NCI-H526 treated with DMSO at 0.1 percent for 48 hours (cell line): Measurements from ENCODE around the gene FOXC1.
A peak's percentile ranks its signal among the peaks of the same experiment; 100 is the strongest.

Experiments
- DNase-seq: peaks from one replicate; lab custom pipeline; 2025; lab: John Stamatoyannopoulos, UW

FOXC1 gene

DNA sequence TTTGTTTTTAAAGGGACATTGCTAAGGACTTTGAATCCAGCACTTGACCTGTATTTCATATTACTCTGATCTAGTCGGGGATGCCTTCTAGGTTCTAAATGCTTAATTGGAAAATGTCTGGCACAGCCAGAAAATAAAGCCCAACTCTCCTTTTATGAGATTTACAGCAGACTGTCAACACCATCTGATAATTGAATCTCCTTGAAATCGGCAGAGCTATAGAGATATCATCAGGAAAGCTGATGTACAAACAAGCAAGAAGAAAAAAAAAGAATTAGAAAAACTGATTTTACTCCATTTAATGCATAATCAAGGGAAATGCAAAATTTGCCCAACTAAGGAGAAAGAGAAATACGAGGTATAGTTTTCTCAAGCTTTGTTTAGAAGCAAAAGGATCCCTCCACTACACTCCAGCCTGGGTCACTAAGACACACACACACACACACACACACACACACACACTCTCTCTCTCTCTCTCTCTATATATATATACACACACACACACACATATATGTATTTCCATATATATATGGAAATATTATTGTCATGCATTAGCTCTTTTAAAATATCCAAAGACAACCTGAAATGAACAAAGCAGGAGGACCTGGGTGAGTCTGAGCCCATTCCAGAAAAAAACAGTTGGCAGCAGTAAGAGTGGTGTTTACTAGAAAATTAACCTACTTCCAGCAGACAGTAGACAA, 9.5 kb upstream of the FOXC1 start:
- DNase-seq: no peak

- DNase-seq: peak; percentile 54
Observed at GRCh38 chr6:1600764-1601157, 9.0 kb upstream of the FOXC1 start.

DNA sequence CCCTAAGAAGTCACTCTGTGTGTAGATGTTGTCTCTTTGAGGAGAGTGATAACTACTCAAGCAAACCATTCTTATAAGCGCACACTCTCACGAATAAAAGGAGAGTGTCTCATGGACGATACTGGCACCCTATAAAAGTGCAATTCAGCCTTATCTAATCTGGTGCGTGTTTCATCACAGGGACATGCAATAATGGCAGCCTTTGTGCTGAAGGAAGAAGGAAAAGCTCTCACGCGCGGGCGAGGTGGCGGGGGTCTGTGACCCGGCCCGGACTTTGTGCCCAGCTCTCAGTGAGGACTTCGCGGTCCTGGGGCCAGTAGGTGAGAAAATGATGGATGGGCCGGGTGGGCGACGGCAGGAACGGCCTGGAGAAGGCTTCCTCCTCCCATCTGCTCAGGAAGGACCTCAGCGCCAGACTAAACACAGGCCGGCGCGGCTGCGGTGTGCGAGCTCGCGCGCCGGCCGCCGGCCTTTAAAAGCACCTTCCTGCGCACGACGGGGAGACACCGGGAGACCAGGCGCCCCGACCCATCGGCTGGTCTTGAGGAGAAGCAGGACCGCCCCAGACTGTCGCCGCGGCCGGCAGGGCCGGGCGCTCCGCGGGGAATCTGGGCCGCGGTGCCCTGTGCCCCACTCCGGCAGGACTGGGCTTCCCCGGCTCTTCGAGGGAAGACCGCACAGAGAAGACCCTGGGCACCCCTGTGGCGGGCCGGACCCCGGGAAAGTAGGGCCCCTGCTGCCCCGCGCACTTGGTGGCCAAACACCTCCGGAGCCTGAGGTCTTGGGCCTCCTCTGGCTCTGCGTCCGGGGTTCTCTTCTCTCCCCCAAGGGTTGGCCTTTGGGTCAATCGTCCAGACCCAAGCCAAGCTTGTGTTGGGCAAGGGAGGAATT, 8.3 kb upstream of the FOXC1 start:
- no peak for DNase-seq

GRCh38 chr6:1602049-1602713, 7.5 kb upstream of the FOXC1 start:
- DNase-seq: no peak

GRCh38 chr6:1603708-1604107, 6.0 kb upstream of the FOXC1 start:
- peak; percentile 53 for DNase-seq

DNA sequence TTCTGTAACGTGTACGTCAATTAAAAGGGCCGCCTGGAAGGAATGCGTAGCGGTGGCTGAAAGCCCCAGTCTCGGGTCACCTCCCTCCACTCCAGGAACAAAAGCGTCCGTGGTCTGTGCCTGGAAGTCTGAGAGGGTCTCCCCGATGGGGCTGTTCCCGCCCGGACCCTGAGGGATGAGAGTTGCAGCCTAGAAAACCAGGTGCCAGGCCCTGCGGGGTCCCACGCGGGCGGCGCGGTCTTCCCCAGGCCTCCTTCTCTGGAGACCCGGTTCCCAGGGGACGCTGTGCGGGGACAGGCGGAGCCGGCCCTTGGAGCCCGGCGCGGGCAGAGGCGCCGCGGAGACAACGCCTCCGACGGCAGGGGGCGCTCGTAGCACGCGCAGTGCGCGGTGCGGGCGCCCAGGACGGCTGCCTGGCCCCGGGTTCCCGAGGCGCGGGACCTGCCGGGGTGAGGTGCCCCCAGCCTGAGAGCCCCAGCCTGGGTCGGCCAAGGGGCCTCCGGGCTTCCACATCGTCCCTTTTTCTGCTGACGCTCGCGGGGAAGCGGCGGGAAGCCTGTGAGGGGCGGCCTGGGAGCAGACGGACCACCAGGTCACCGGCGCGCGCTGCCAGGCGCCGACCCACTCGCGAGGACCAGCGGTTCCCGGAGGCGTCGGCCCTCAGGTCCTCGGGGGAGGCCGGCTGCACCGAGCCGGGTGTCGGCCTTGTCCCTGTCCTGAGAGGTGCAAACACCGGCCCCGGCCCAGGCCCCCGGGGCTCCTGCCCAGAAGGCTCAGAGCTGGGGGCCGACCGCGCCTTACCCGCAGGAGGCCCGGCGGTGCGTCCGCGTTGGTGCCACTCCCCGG, 5.3 kb upstream of the FOXC1 start:
- peak; percentile 27 for DNase-seq

GRCh38 chr6:1605004-1605892, 4.5 kb upstream of the FOXC1 start:
- no peak for DNase-seq

DNA sequence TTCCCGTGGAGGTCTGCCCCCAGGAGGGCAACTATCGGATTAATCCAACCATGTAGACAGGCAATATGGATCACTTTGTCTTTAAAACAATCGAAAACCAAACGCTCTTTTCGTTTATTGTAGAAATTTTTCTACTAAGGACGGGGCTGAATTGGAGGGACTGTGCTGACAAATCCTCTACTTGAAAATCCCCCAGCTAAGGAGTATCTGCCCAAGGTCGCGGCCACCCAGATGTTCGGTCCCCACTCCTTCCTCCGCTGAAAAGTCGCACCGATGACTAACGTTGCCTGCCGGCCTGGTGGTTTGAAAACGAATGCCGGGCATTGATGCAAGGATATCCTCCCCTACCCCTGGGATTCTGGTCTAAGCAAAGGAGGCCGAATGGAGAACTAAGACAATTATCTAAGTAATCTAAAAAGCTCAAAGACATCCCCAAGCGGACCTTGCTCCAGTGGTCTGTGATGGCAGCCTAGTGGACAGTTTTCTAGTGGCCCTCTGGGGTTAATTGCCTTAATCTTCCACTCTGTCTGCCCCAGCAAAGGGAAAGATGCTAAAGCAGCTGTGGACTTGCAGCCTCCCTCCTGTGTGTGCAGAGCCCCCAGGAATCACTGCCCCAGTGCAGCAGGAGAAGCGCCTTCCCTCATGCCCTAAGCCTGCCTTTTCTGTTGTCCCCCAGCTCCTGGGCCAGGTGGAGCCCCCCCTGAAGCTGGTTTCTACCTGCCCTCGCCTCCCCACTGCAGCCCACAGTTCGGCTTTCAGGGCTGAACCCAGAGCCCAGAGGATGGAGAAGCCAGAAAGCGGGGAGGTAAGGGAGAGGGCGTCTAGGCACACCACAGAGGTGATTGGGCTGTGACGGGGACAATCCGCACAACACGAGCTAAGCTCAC, 3.6 kb upstream of the FOXC1 start:
- no peak for DNase-seq

DNA sequence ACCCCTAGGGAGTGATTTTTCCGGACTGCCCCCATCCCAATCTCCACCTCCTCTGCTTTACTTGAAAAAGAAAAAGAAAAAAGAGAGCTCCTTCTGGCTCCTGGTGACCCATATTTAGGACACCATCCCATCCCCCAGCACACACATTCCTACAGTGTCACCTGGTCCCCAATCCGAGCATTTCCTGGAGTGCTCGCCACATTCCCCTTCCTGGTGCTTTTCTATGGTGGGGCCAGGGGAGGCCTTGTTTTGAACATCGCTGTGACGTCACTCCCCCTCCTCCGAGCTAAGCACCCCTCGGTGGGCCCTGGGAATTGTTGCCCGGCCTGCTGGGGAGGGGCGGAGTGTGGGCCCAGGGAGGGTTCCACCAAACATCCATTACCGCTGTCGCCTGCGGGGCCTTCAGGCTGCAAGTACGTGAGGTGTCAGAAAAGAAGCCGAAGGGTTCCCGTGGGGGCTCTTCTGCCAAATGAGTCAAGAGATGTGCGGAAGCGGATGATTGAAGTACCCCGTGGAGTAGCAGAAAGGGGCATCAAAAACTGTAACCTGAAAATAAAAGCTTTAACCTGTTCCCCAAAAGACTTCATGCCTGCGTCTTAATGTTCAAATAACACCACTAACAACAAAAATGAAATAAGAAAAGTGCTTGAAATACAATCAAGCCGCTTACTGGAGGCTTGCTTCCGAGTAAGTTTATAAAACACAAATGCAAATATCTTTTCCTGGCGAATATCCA, 2.8 kb upstream of the FOXC1 start:
- DNase-seq: no peak

- DNase-seq: peak; percentile 62
Observed at GRCh38 chr6:1607516-1608221, 2.0 kb upstream of the FOXC1 start.

- no peak for DNase-seq
Observed at GRCh38 chr6:1608222-1609040, 1.3 kb upstream of the FOXC1 start.

DNA sequence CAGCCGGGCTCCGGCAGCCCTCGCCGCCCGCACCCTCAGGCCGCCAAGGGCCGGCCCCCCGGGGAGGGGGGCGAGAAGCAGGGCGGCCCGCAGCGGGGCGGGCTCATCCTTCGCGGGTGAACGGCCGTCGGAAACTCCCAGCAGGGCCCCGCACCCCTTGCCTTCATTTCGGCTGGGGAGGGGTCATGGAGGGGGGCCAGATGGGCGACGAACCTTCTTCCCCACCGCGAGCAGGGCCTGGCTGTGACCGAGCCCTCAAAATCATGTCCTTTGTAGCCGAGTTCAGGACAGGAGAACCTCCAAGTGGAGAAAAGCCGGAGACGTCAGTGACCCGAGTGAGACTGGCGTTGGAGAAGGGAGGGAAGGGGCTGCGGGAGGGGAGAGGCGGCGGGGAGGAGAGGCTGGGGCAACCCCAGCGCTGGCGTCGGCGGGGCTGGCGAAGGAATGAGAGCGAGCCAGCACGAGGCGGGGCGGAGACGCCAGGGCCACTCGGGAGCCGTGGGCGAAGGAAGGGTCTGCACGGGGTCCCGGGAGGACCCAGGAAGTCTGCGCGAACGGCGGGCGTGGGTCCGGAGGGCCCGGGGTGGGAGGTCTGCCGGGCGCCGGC, 571 bp upstream of the FOXC1 start:
- DNase-seq: no peak

GRCh38 chr6:1610497-1611321, 994 bp downstream of the FOXC1 start:
- DNase-seq: peak; percentile 14

DNA sequence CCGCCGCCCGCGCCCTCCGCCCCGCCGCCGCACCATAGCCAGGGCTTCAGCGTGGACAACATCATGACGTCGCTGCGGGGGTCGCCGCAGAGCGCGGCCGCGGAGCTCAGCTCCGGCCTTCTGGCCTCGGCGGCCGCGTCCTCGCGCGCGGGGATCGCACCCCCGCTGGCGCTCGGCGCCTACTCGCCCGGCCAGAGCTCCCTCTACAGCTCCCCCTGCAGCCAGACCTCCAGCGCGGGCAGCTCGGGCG, 1.5 kb downstream of the FOXC1 start:
- no peak for DNase-seq

DNA sequence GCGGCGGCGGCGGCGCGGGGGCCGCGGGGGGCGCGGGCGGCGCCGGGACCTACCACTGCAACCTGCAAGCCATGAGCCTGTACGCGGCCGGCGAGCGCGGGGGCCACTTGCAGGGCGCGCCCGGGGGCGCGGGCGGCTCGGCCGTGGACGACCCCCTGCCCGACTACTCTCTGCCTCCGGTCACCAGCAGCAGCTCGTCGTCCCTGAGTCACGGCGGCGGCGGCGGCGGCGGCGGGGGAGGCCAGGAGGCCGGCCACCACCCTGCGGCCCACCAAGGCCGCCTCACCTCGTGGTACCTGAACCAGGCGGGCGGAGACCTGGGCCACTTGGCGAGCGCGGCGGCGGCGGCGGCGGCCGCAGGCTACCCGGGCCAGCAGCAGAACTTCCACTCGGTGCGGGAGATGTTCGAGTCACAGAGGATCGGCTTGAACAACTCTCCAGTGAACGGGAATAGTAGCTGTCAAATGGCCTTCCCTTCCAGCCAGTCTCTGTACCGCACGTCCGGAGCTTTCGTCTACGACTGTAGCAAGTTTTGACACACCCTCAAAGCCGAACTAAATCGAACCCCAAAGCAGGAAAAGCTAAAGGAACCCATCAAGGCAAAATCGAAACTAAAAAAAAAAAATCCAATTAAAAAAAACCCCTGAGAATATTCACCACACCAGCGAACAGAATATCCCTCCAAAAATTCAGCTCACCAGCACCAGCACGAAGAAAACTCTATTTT, 2.0 kb downstream of the FOXC1 start:
- DNase-seq: peak; percentile 21
